HG02610 (cell line): ENCODE measurements around the gene IGFBP5.

Experiments used
- ATAC-seq: cut with Tn5 transposase; IDR thresholded peaks from one replicate; pipeline ENCODE4 v1.9.1; 2021; ENCODE audit warnings: mild to moderate bottlenecking, moderate library complexity; ENCODE audit not compliant: unreplicated experiment

Gene IGFBP5

GRCh38 chr2:216626168-216626874, 69.0 kb downstream of the IGFBP5 start:
- ATAC-seq = no peak

- ATAC-seq = no peak
Observed at GRCh38 chr2:216624251-216624650, 71.1 kb downstream of the IGFBP5 start.

- no peak for ATAC-seq
Observed at GRCh38 chr2:216622526-216622925, 72.8 kb downstream of the IGFBP5 start.
